HG02763 (cell line): ENCODE measurements around the gene GIGYF2.
"Not testable (repeated sequence)": the region's sequence is repeated elsewhere in the genome, so short reads cannot be mapped to it uniquely, and the experiment has no call there.

Experiments
- ATAC-seq: cut with Tn5 transposase; IDR thresholded peaks from one replicate; pipeline ENCODE4 v1.9.1; 2021; ENCODE audit warnings: mild to moderate bottlenecking, moderate library complexity; ENCODE audit not compliant: unreplicated experiment

GIGYF2 gene

DNA sequence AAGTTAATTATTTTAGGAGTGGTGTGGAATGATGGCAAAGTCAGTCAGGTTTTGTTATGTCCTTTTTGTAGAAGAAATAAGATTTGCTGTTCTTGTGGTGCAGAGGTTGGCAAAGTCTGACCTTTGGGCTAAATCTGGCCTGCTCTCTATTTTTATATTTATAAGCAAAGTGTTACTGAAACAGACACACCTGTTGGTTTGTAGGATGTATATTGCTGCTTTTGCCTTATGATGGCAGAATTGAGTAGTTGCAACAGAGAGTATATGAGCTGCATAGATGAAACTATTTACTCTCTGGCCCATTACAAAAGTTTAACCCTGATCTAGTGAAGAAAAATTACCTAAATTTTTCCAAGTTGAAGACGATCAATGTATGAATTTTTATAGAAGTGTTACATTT lies 113.3 kb downstream of the GIGYF2 start:
- no peak for ATAC-seq

DNA sequence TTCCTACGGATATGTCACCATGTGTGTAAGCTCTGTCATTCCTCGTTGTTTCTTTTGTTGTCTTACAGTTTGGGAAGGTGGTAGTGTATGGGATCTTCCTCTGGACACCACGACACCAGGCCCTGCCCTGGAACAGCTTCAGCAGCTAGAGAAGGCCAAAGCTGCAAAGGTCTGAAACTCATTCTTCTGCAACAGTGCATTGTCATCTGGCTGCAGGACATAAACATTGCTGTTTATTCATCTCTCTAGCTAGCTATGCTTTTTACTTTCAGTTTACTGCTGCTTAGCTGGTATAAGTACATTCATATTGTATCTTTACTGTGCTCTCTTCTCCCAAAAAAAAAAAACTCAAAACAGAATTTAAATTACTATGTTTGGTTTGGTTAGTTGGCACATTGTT lies 118.4 kb downstream of the GIGYF2 start:
- no peak for ATAC-seq

DNA sequence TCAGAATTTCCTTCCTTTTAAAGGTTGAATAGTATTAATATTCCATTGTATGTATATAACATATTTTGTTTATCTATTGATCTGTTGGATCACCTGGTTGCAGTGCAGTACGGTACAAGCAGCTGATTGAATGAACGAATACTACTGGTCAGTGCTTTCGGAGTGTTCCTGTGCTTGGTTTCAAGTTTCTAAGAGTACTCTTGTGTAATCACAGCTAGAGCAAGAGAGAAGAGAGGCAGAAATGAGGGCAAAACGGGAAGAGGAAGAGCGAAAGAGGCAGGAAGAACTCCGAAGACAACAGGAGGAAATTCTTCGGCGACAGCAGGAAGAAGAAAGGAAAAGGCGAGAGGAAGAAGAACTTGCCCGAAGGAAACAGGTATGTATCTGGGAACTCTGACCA lies 119.5 kb downstream of the GIGYF2 start:
- ATAC-seq: no peak

DNA sequence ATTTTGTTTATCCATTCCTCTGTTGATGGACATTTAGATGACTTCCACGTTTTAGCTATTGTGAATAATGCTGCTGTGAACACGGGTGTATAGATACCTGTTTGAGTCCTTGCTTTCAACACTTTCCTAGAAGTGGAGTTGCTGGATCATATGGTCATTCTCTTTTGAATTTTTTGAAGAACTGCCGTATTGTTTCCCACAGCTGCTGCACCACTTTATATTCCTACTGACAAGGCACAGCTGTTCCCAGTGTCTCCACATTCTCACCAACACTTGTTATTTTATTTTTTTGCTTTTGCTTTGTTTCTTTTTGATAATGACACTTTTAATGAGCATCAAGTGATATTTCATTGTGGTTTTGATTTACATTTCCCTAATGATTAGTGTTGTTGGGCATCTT lies 120.6 kb downstream of the GIGYF2 start:
- no peak for ATAC-seq

DNA sequence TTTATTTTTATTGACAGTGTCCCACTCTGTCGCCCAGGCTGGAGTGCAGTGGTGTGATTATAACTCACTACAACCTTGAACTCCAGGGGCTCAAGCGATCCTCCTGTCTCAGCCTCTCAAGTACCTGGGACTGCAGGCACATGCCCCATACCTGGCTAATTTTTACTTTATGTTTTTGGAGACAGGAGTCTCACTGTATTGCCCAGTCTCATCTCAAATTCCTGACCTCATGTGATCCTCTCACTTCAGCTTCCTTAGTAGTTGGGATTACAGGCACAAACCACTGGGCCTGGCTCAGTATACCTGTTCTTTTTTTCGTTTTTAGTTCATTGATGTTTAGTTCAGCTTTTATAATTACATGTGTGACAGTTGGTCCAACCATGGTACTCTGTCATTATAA lies 132.9 kb downstream of the GIGYF2 start:
- no peak for ATAC-seq

DNA sequence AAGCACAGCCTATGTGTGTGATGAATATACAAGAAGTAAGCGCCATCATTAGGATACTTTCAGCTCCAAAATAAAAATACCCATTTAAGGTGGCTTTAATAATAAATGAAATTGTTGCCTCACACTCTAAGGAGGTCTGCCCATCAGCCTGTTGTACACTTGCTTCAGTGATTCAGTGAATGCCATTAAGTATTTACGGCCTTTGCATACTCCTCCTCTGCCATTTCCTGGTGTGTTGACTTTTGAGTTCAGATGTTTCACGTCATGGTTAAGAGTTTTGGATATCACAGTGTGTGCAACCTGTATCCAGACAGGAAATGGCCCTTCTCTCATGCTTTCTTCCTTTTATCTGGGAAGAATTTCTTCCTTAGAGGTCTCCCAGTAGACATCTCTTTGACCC lies 134.4 kb downstream of the GIGYF2 start:
- no peak for ATAC-seq

DNA sequence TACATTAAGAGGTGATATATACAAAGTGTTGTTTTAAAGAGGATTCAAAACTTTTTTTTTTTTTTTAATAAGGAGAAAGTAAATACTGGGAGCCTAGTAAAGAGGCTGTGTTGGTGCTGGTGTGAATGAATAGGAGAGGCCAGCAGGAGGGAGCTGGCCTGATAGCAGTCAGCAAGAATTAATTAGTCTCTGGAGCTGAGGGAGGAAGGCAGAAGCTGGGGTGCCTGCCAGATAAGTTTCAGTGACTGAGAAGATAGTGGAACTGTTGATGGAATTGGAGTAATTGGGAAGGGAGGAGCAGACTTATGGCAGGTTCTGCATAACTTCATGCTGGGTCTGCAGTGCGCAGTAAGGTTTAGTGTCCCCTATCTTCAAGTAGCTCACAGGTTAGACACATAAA lies 136.7 kb downstream of the GIGYF2 start:
- no peak for ATAC-seq

DNA sequence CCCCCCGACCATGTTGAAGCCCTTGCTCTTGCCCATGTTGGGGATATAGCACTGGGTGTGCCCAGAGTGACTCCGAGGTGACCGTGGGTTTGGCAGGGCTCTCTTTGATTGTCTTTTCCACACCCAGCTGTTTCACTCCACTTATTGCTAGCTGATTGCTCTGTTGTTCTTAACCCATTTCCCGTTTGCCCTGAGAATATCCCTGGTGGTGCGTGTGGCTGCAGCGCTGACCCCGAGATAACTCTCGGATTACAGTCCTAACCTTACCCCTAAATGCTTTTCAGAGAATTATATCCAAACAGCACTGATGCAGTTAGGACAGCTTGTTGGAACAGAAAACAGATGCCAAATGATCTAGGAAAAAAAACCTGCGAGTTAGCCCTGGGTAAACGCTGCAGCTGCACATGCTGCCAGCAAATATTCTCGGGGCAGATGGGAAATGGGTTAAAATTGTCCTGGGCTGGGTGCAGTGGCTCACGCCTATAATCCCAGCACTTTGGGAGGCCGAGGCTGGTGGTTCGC lies 138.6 kb downstream of the GIGYF2 start:
- no peak for ATAC-seq

DNA sequence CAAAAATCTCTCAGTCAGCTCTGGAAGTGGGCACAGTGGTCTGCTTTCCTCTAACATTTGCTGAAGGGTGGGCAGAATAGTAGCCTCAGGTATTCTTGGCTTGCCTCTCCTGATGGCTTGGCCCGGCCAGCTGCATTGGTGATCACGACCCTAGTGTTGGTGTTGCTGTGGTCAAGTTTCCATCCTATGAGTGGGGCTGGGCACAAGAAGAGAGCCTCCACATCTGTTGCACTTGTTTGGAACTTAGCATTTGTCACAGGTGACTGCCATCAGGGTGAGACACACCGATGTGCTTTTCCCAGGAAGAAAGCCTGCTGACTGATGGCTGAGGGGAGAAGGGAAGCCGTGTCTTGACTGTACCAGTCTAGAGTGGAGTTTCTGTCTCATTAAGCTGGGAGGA lies 139.8 kb downstream of the GIGYF2 start:
- no peak for ATAC-seq

DNA sequence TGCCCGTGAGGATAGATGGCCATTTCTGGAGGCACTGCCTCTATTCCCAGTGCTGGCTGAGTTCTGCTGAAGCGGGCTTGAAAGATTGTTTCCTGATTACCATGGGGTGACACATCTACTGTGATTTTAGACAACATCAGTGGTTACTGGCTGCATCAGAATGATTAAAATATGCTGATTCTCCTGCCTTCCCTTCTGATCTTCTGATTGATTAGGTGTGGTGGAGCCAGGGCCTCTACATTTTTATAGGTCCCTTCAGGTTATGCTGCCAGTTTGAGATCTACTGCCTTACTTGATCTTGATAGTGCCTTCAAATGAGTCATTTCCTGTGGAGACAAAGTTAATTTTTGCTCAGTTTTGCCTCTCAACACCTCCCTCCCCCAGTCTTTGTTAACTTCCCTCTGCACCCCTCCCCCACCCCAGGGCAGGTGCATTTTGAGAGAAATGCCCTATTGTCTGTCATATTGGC lies 141.3 kb downstream of the GIGYF2 start:
- peak; percentile 66 for ATAC-seq

DNA sequence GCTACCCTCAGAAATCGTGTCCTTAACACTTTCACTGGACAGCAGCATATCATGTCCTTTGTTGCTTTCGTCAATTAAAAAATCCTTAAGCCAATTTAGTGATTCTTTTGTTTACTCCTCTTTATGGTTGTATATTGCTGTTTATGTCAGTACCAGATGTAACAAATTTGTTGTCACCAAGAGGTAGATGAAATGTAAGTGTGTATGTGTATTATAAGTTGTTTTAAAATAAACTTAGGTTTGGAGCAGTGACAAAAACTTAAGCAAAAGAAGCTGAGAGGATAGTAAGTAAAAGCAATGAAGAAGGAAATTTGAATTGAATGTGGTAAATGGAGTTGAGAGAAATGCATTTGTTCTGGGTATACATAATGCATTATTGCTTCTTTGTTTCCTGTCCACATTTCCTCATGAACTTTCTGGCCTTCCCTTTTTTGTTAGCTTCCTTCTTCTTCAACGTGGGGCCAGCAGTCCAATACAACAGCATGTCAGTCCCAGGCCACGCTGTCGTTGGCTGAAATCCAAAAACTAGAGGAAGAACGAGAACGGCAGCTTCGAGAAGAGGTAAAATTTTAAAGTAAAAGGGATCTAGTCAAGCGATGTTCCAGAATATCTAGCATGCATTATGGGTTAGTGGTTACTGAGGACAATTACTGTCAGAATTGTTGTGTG lies 142.4 kb downstream of the GIGYF2 start:
- no peak for ATAC-seq

DNA sequence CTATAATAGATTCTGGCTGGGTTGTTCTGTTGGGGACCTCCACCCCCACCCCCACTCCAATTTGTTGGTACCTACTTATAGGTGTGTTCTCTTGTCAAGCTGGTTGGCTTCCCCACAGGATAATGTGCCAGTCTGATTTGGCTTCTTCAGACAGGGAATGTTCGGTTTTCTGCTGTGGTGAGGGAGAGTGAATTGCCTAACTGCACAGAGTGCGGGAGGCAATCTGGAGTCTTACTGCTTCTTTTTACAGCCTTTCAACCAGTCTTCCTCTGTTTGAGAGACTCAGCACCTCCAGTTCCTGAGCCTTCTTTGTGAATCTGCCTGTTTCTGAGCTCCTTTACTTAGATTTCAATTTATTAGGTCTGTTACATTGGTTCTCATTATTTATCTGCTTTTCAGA lies 145.6 kb downstream of the GIGYF2 start:
- ATAC-seq: no peak

DNA sequence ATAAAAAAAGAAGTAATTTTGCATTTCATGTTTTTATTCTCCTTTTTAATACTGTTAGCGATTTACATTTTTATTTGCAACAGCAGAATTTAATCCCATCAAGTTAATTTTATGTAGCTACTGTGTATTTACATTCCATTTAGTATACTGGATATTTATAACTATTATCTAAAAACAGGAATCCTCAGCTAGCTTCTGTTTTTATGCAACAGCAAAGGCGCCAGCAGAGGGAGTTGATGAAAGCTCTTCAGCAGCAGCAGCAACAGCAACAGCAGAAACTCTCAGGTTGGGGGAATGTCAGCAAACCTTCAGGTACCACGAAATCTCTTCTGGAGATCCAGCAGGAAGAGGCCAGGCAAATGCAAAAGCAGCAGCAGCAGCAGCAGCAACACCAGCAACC lies 146.7 kb downstream of the GIGYF2 start:
- ATAC-seq: no peak

DNA sequence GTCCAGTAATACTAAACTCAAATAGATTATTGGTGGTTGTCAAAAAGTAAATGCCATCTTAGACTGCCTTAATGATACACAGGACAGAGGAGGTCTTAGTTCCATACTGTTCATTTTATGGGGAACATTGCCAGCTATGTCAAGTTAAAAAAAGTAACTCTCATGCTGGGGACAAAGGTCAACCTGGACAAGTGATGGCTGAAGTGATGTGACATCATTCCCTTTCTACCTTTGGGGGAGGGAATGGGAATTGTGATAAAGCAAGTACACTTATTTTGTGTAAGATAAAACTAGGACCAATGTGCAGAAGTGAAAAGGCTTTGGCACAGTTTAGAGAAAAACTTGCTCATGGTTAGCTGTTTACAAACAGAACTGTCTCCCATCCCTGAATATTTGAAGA lies 148.9 kb downstream of the GIGYF2 start:
- ATAC-seq: no peak

DNA sequence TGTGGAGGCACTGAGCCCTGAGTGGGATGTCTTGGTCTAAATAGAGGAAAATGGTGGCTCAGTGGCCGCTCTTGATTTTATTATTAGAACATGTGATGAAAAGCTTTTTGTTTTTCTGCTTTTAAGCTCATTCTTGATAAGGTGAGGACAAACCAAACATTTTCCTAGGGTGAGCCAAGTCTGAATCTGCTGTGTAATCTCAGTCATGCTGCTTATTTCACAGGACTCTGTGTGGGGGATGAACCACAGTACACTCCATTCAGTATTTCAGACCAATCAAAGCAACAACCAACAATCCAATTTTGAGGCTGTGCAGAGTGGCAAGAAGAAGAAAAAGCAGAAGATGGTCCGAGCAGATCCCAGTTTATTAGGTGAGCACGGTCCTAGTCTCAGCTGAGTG lies 152.9 kb downstream of the GIGYF2 start:
- ATAC-seq: no peak

DNA sequence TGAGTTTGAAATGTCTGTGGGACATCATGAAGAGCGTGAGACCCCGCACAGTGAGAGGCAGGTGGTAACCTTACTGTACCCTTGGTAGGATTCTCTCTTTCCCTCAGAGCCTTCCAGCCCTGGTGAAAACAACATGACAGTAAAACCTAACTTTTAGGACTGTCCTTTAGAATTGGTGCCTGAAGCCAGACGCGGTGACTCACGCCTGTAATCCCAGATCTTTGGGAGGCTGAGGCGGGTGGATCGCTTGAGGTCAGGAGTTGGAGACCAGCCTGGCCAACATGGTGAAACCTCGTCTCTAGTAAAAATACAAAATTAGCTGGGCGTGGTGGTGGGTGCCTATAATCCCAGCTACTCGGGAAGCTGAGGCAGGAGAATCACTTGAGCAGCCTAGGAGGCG lies 154.9 kb downstream of the GIGYF2 start:
- not testable (repeated sequence) for ATAC-seq

DNA sequence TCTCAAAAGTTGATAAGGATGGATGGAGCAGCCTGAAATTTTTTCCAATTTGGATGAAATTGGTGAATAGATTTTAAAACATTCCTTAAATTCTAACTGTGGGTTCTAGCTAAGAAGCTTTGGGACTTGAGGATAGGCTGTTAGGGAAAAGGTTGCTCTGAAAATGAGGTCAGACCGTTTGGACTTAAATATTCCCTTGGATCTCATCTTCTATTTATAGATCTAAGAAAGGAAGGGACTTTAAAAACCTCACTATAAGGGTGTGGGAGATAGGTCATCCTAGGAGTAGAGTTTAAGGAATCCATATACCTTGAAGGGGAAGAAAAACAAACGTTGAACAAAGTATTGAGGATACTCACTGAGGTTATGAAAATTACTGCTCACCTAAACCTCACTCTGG lies 155.5 kb downstream of the GIGYF2 start:
- ATAC-seq: no peak

DNA sequence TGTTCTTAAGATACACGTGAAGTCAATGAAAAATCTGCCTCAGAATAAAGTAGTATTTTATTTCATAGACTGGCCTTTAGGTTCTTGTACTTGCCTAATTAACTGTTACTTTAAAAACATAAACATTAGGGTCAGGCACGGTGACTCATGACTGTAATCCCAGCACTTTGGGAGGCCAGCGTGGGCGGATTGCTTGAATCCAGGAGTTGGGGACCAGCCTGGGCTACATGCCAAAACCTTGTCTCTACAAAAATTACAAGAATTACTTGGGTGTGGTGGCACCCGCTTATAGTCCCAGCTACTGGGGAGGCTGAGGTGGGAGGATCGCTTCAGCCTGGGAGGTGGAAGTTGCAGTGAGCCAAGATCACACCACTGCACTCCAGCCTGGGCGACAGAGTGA lies 157.0 kb downstream of the GIGYF2 start:
- no peak for ATAC-seq

DNA sequence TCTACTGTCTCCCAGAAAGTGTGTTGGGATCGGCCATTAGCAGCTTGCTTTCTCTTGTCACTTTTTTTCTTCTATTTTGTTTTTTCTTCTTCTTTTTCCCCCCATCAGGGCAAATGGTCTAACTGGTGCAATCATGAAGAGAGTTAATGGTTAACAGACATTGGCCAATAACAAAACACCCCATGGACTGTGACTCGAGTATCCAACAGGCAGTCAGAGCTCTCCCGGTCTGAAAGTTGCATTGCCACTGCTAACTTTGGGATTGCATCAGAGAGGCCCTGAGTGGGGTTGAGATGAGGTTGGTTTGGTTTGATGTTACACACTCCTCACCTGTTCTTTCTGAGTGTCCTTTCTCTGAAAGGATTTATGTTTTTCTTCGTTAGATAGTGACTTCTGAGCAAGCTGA lies 160.0 kb downstream of the GIGYF2 start:
- no peak for ATAC-seq

DNA sequence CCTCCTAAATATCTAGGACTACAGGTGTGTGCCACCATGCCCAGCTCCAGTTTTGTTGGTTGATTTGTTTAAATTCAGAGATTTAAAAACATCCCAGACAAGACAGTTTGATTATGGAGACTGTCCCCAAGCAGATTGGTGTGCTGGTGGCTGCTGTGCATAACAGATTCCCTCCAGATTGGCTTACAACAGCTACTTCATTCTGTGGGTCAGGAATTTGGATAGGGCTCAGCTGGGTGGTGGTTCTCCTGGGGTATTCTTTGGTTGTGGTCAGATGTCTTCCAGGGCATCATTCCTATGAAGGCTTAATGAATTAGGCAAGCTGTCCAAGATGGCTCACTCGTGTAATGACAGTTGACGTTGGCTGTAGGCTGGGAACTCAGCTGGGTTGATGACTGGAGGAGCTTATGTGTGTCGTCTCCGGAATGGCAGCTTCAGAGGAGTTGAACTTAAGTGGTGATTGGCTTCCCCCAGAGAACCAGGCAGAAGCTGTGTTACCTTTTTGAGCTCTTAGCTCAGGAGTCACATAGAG lies 162.3 kb downstream of the GIGYF2 start:
- no peak for ATAC-seq

DNA sequence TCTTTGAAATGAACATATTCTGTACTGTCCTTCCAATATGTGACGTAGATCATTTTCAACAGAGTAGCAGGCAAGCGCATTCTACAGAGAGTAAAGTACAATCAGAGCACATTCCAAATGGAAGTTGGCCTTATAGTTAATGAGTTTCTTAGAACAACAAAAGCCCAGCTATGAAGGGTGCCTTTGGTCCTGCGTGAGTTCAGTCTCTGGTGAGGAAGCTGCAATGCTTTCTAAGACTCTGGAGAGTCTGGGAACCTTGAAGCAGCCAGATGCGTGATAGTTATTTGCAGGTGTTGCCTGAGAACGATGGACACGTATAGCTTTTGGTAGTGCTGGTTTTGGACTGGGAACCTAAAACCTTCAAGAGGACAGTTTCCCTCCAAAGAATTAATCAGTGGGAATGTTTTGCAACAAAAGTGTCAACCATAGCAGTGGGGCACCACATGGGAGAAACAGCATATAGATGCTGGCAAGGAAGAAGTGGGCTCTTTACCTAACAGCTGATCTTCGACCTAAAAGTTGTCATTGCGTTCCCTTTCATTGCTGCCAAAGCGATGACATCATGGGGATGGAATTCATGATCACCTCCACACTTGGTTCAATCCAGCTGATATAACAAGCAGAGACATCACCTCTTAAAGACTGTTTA lies 163.6 kb downstream of the GIGYF2 start:
- ATAC-seq: no peak

DNA sequence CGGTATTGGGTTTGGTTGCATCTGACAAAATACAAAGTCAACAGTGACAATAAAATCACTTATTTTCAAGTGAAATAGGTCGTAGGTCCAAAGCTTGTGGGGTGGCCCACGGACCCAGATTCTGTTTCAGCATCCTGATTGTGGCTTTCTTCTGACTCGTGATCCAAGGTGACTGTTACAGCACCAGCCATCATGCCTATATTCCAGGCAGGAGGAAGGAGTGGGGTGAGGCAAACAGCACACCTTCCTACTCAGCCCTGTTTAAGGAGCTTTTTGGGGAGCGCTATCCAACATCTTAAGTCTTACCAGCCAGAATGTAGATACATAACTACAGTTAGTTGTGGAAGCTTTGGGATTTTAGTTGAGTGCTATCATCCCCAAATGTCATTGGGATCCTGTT lies 164.2 kb downstream of the GIGYF2 start:
- no peak for ATAC-seq
